Measurements from ENCODE around the gene ALDH8A1.

Gene ALDH8A1

GRCh38 chr6:134943522-134944111 is 6.3 kb downstream of the ALDH8A1 start:
- no peaks in the 10 kb centered on the region for H3K36me3 ChIP-seq
- no peaks in the 10 kb centered on the region for H3K27me3 ChIP-seq
- intact Hi-C loops (cut with DNase I; ENCODE audit: low total_unique reads) = loop anchor here (5.0 kb wide), 1 partner anchor 786 kb away; no protein-coding TSS in a partner anchor
- TF ChIP-seq CTCF (IDR thresholded peaks at IDR 0.05) = no peak
- DNase-seq = no peak
- peaks cover 0 to 6% (median 0%) of the 10 kb centered on the region in 3 donors for H3K9me3 ChIP-seq
- H3K4me1 ChIP-seq = no peaks in the 10 kb centered on the region
- no peak overlapping the region for H3K4me3 ChIP-seq
- no peak overlapping the region for H3K27ac ChIP-seq

GRCh38 chr6:134938896-134939295 is 11.0 kb downstream of the ALDH8A1 start:
- Histone ChIP-seq H3K36me3 (no peaks in the 10 kb centered on the region), H3K4me1 (no peaks in the 10 kb centered on the region), H3K27me3 (no peaks in the 10 kb centered on the region), H3K9me3 (no peaks in the 10 kb centered on the region), H3K27ac (no peak overlapping the region), H3K4me3 (no peak overlapping the region)
- TF ChIP-seq CTCF (IDR thresholded peaks at IDR 0.05) = no peak
- intact Hi-C loops (cut with DNase I; ENCODE audit: low total_unique reads) = no loop called here
- DNase-seq = no peak

GRCh38 chr6:134937426-134937825 is 12.5 kb downstream of the ALDH8A1 start:
- H3K27ac ChIP-seq = no peak overlapping the region
- intact Hi-C loops (cut with DNase I; ENCODE audit: low total_unique reads) = no loop called here
- no peaks in the 10 kb centered on the region for H3K36me3 ChIP-seq
- DNase-seq = no peak
- no peaks in the 10 kb centered on the region for H3K4me1 ChIP-seq
- no peaks in the 10 kb centered on the region for H3K27me3 ChIP-seq
- H3K4me3 ChIP-seq = no peak overlapping the region
- H3K9me3 ChIP-seq = no peaks in the 10 kb centered on the region
- no peak for TF ChIP-seq CTCF (IDR thresholded peaks at IDR 0.05)

GRCh38 chr6:134936931-134937330 is 13.0 kb downstream of the ALDH8A1 start:
- TF ChIP-seq CTCF (IDR thresholded peaks at IDR 0.05) = no peak
- H3K27me3 ChIP-seq = no peaks in the 10 kb centered on the region
- no peak overlapping the region for H3K4me3 ChIP-seq
- H3K4me1 ChIP-seq = no peaks in the 10 kb centered on the region
- no peak for DNase-seq
- H3K9me3 ChIP-seq = no peaks in the 10 kb centered on the region
- intact Hi-C loops (cut with DNase I; ENCODE audit: low total_unique reads) = no loop called here
- no peaks in the 10 kb centered on the region for H3K36me3 ChIP-seq
- H3K27ac ChIP-seq = no peak overlapping the region

GRCh38 chr6:134936476-134936875 is 13.4 kb downstream of the ALDH8A1 start:
- Histone ChIP-seq H3K27me3 (no peaks in the 10 kb centered on the region), H3K9me3 (no peaks in the 10 kb centered on the region), H3K4me1 (no peaks in the 10 kb centered on the region), H3K4me3 (no peak overlapping the region), H3K27ac (no peak overlapping the region), H3K36me3 (no peaks in the 10 kb centered on the region)
- no peak for DNase-seq
- intact Hi-C loops (cut with DNase I; ENCODE audit: low total_unique reads) = no loop called here
- TF ChIP-seq CTCF (IDR thresholded peaks at IDR 0.05) = no peak

All from tibial artery (tissue), 4 donors.